ENCODE results near the gene MID1. TPM values are rescaled to one million over a fixed set of nuclear protein-coding genes. Genes with fewer than 3 reads are reported as not detected.

Gene MID1
- total RNA-seq, 1 experiment from 2014 or later: 32.4 TPM

DNA sequence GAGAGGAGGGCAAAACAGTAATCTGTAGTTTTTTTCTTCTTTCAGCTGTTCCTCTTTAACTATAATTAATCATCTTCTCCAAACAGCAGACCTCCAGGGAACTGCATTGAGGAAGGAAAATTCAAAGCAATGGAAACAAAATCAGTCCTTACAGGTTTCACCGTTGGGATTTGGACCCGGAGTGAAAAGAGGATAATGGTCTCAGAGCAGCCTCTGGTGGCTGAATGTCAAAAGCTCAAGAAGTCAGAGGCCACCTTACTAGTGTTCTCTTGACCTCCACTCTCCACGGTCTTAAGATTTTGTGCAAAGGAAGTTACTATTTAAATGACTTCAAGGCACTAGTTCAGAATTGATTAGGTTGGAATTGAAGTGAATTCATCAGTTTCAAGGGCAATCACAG, 16.0 kb upstream of the MID1 start:
- in situ Hi-C loops (cut with HindIII; ENCODE audit: low pct_unique_long_range_greater_than_20kb, low sequenced_read_pairs): no loop called here
- ATAC-seq (peak; percentile 55; the same call in 1 of the 2 replicates), DNase-seq (ENCODE audit: low read depth, low spot score) (no peak)
- intact Hi-C loops (cut with micrococcal nuclease; ENCODE audit: unreplicated experiment): loop anchor here (2.0 to 10.0 kb wide), 2 partner anchors 448 to 478 kb away; partner anchors contain the start of gene HCCS
- no peaks in the 10 kb centered on the region for H3K27me3 ChIP-seq (ENCODE audit: control insufficient read depth, insufficient read depth, low read length)
- H3K4me3 ChIP-seq (ENCODE audit: low read depth in 2 of 2, low read length in 2 of 2): no peak overlapping the region
- TF ChIP-seq, protein P1, sequence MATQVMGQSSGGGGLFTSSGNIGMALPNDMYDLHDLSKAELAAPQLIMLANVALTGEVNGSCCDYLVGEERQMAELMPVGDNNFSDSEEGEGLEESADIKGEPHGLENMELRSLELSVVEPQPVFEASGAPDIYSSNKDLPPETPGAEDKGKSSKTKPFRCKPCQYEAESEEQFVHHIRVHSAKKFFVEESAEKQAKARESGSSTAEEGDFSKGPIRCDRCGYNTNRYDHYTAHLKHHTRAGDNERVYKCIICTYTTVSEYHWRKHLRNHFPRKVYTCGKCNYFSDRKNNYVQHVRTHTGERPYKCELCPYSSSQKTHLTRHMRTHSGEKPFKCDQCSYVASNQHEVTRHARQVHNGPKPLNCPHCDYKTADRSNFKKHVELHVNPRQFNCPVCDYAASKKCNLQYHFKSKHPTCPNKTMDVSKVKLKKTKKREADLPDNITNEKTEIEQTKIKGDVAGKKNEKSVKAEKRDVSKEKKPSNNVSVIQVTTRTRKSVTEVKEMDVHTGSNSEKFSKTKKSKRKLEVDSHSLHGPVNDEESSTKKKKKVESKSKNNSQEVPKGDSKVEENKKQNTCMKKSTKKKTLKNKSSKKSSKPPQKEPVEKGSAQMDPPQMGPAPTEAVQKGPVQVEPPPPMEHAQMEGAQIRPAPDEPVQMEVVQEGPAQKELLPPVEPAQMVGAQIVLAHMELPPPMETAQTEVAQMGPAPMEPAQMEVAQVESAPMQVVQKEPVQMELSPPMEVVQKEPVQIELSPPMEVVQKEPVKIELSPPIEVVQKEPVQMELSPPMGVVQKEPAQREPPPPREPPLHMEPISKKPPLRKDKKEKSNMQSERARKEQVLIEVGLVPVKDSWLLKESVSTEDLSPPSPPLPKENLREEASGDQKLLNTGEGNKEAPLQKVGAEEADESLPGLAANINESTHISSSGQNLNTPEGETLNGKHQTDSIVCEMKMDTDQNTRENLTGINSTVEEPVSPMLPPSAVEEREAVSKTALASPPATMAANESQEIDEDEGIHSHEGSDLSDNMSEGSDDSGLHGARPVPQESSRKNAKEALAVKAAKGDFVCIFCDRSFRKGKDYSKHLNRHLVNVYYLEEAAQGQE (IDR thresholded peaks at IDR 0.05; ENCODE audit: insufficient read depth in 1 of 2, low read depth in 2 of 2, low read length in 1 of 2): no peak
- TF ChIP-seq, protein P2, sequence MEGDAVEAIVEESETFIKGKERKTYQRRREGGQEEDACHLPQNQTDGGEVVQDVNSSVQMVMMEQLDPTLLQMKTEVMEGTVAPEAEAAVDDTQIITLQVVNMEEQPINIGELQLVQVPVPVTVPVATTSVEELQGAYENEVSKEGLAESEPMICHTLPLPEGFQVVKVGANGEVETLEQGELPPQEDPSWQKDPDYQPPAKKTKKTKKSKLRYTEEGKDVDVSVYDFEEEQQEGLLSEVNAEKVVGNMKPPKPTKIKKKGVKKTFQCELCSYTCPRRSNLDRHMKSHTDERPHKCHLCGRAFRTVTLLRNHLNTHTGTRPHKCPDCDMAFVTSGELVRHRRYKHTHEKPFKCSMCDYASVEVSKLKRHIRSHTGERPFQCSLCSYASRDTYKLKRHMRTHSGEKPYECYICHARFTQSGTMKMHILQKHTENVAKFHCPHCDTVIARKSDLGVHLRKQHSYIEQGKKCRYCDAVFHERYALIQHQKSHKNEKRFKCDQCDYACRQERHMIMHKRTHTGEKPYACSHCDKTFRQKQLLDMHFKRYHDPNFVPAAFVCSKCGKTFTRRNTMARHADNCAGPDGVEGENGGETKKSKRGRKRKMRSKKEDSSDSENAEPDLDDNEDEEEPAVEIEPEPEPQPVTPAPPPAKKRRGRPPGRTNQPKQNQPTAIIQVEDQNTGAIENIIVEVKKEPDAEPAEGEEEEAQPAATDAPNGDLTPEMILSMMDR (IDR thresholded peaks at IDR 0.05): peak; percentile 81
- TF ChIP-seq POLR2AphosphoS5 (IDR thresholded peaks at IDR 0.05; ENCODE audit: low read depth, low read length) (no peak), SIN3A (IDR thresholded peaks at IDR 0.05; ENCODE audit: borderline replicate concordance, insufficient read depth, low read depth, low read length) (no peak), TCF7L2 (IDR thresholded peaks at IDR 0.05; ENCODE audit: low read depth, low read length) (no peak)
- H3K27ac ChIP-seq (ENCODE audit: low read length): peak overlapping the region; percentile 72
- H3K9me3 ChIP-seq (ENCODE audit: control insufficient read depth, insufficient read depth, low read depth, low read length): no peaks in the 10 kb centered on the region
- H3K4me1 ChIP-seq (ENCODE audit: control insufficient read depth, insufficient read depth, low read length): no peaks in the 10 kb centered on the region; the same call in 1 of the 2 replicates
- H3K36me3 ChIP-seq (ENCODE audit: control insufficient read depth, insufficient read depth, low read length): no peaks in the 10 kb centered on the region
- ChIA-PET CTCF (interaction anchor here (1.0 to 1.2 kb wide), 2 partner anchors 33 to 447 kb away, joined by 3 to 4 read pairs; no protein-coding TSS in a partner anchor), POLR2A (no interaction called here)
- no TSS peak for BruUV-seq (replicated peaks)

DNA sequence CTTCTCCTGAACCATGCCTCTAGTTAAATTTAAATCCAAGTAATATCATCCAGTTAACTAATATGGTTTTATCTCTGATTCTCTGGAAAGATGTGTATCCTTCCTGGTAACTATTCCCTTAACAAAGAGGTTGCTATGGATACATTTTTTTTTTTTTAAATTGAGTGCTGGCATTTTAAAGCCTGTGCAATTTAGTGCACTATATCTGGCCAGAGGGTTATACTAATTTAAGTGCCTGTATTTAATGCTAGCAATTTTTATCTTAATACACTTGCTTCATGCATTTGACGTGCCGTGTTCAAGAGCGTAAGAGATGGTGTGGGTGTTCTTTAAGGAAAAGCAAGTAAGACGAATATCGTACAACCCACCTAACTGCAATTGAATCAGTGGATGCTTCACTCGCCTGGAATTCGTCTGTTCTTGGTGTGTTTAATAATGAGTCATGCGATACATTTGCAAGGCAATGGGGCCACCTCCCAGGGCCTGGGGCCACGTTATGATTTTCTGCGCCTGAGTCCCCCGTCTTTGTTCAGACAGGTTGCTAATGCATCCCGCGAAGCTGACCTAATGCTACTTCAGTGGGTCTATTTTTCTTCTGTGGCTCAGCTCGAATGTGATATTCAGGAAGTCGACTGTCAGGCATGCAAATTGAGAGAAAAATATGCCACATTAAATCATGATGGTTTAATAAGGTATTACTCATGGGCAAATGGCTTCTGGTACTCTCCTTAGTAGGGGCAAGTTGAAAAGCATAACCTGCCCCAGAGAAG, 14.2 kb upstream of the MID1 start:
- Histone ChIP-seq H3K27me3 (ENCODE audit: control insufficient read depth, insufficient read depth, low read length) (no peaks in the 10 kb centered on the region), H3K27ac (ENCODE audit: low read length) (peak overlapping the region; percentile 70), H3K9me3 (ENCODE audit: control insufficient read depth, insufficient read depth, low read depth, low read length) (no peaks in the 10 kb centered on the region), H3K4me3 (ENCODE audit: low read depth in 2 of 2, low read length in 2 of 2) (peak overlapping the region; percentile 14 to 40; a peak in 3 of 4 replicates), H3K36me3 (ENCODE audit: control insufficient read depth, insufficient read depth, low read length) (no peaks in the 10 kb centered on the region), H3K4me1 (ENCODE audit: control insufficient read depth, insufficient read depth, low read length) (no peaks in the 10 kb centered on the region; the same call in 1 of the 2 replicates)
- no peak for DNase-seq (ENCODE audit: low read depth, low spot score)
- TF ChIP-seq POLR2AphosphoS5 (IDR thresholded peaks at IDR 0.05; ENCODE audit: low read depth, low read length) (no peak), TCF7L2 (IDR thresholded peaks at IDR 0.05; ENCODE audit: low read depth, low read length) (no peak), SIN3A (IDR thresholded peaks at IDR 0.05; ENCODE audit: borderline replicate concordance, insufficient read depth, low read depth, low read length) (no peak)
- TF ChIP-seq, protein P1 (IDR thresholded peaks at IDR 0.05; ENCODE audit: insufficient read depth in 1 of 2, low read depth in 2 of 2, low read length in 1 of 2): no peak
- TF ChIP-seq, protein P2 (IDR thresholded peaks at IDR 0.05): no peak
- CTCF ChIA-PET: no interaction called here
- POLR2A ChIA-PET: no interaction called here
- BruUV-seq (replicated peaks): no TSS peak
- peak; percentile 86 for ATAC-seq
- in situ Hi-C loops (cut with HindIII; ENCODE audit: low pct_unique_long_range_greater_than_20kb, low sequenced_read_pairs) (no loop called here), intact Hi-C loops (cut with micrococcal nuclease; ENCODE audit: unreplicated experiment) (loop anchor here (10.0 kb wide), 1 partner anchor 480 kb away; the partner anchor contains the start of gene HCCS)
